Measurements from ENCODE around the gene GPRC6A.

DNA sequence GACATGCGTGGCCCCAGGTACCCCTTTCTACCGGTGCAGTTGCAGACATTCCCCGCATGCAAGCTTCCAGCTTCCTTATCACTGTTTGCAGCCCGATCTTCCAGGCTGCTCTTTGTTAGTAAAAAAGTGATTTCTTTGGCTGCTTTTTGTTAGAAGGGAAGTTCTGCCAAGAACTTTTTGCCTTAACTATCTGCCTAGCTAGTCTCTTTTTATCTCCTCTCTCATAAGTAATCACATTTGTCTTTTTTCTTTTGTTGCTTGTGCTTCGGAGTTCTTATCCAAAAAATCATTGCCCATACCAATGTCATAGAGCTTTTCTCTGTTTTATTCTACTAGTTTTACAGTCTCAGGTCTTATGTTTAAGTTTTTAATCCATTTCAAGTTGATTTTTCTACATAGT lies 83.7 kb downstream of the GPRC6A start:
- TF ChIP-seq CTCF (IDR thresholded peaks at IDR 0.05) (no peak), POLR2A (IDR thresholded peaks at IDR 0.05) (no peak)

Data from lower leg skin (tissue), 3 donors.